ENCODE data around the gene CLDN1. TPM values are rescaled to one million over a fixed set of nuclear protein-coding genes. Genes with fewer than 3 reads are reported as not detected.

The CLDN1 gene
- total and polyA plus RNA-seq, 2 of the 4 experiments (the other 2 are of a cell fraction), result 4.7 to 7.3 TPM

DNA sequence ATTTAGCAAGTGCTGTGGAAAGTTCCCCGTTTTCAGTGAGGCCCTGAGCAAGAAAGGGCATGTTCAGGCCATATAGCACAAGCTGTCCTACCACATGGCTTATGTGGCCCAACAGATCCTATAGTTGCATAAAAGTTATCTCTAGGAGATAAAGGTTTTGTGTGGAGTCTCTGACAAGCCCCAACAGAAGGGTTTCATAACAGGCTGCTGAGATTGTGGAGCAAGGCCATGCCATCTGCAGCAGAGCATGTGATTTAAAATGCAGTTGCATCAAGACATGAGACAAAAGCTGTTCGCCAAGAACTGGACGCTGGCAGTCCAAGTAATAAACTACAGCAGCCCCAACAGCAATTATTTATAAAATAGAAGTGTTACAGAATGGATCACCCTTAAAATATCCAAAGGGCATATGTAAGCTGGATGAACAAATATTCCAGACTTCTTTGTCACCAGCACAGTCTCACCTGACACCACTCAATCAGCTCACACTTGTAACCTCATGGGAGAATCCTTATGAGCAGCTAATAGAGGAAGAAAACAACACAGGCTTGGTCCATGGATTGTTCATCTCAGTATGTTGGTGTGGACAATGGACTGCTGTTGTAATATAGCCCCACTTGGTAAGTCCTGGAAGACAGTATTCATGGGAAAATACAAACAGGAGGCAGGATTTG, 14.4 kb upstream of the CLDN1 start:
- CTCF ChIA-PET, result interaction anchor here (1.8 kb wide), 1 partner anchor 14 kb away, joined by 7 read pairs; the partner anchor contains the start of gene CLDN1
- TF ChIP-seq RFX5 (IDR thresholded peaks at IDR 0.05; ENCODE audit: low read depth, low read length) (no peak), NFE2L2 (IDR thresholded peaks at IDR 0.05; ENCODE audit: low read depth, low read length) (no peak), SMC3 (IDR thresholded peaks at IDR 0.05; ENCODE audit: low read depth, low read length) (no peak), RAD21 (IDR thresholded peaks at IDR 0.05; ENCODE audit: low read length) (no peak)
- Histone ChIP-seq H4K20me1 (ENCODE audit: insufficient read depth, low read length) (no peaks in the 10 kb centered on the region), H3K56ac (ENCODE audit: extremely low read depth, insufficient read depth, low read length) (no peak overlapping the region), H3K36me3 (ENCODE audit: control insufficient read depth, insufficient read depth, low read length) (no peaks in the 10 kb centered on the region), H3K9ac (ENCODE audit: low read depth, low read length) (no peak overlapping the region), H3K4ac (ENCODE audit: low read depth, low read length) (peak overlapping the region; percentile 89), H4K5ac (ENCODE audit: low read depth, low read length) (peak overlapping the region; percentile 40; the same call in 1 of the 2 replicates), H3K18ac (ENCODE audit: low read depth, low read length) (peak overlapping the region; percentile 83; the same call in 1 of the 2 replicates), H3K4me3 (ENCODE audit: insufficient read depth, low read depth, low read length) (no peak overlapping the region), H3K27ac (ENCODE audit: insufficient read depth, low read length) (0 out of 2 replicates have a peak overlapping the region, but pooled peaks have one; percentile 12), H3K9me1 (ENCODE audit: insufficient read depth, low read length) (peaks cover 3% of the 10 kb centered on the region), H2AK9ac (replicated peaks; ENCODE audit: low read depth, low read length, poor library complexity) (no peak overlapping the region), H3K23ac (ENCODE audit: low read depth, low read length) (peak overlapping the region; percentile 68; the same call in 1 of the 2 replicates), H2BK15ac (ENCODE audit: low read depth, low read length) (peak overlapping the region; percentile 63; the same call in 2 of the 3 replicates), H2AK5ac (ENCODE audit: low read depth, low read length) (peak overlapping the region; percentile 44; the same call in 1 of the 2 replicates), H2AFZ (replicated peaks; ENCODE audit: low read length, poor library complexity) (no peak overlapping the region), H3K4me2 (ENCODE audit: low read depth, low read length) (no peak overlapping the region), H2BK5ac (ENCODE audit: low read depth, low read length, poor library complexity, severe bottlenecking) (peak overlapping the region; percentile 22), H3K14ac (replicated peaks; ENCODE audit: low read depth, low read length) (peak overlapping the region; percentile 51), H3K27me3 (ENCODE audit: control insufficient read depth, insufficient read depth, low read length) (no peaks in the 10 kb centered on the region), H2BK120ac (ENCODE audit: low read depth, low read length) (peak overlapping the region; percentile 97), H4K8ac (ENCODE audit: low read depth in 2 of 2, low read length in 2 of 2) (peak overlapping the region; percentile 35 to 41; a peak in 3 of 4 replicates), H3K79me1 (ENCODE audit: low read depth in 1 of 2, low read length in 2 of 2) (no peaks in the 10 kb centered on the region), H2BK20ac (ENCODE audit: low read depth, low read length) (peak overlapping the region; percentile 95), H3K9me3 (ENCODE audit: control insufficient read depth, insufficient read depth, low read length) (peaks cover 3% of the 10 kb centered on the region; the same call in 1 of the 2 replicates), H4K91ac (ENCODE audit: insufficient read depth, low read depth, low read length) (peak overlapping the region; percentile 28), H3K4me1 (ENCODE audit: control insufficient read depth, insufficient read depth, low read length) (peaks cover 10% of the 10 kb centered on the region; the same call in 1 of the 2 replicates)
- ATAC-seq (ENCODE audit: low read depth), result peak; percentile 21
- in situ Hi-C loops (cut with MboI; ENCODE audit: low sequenced_read_pairs), result no loop called here
- BruUV-seq (replicated peaks), result no TSS peak
- dilution Hi-C loops (cut with HindIII; ENCODE audit: low sequenced_read_pairs, unreplicated experiment), result no loop called here
- WGBS, 2 experiments (ENCODE audit: extremely low coverage in 2 of 2, insufficient read length in 1 of 2), result no CpG with 5 or more reads among the region's 3 CpGs
- POLR2A ChIA-PET (ENCODE audit: unreplicated experiment), result no interaction called here
- intact Hi-C loops (cut with micrococcal nuclease), result no loop called here
- DNase-seq, result no peak

Data from IMR-90 (cell line).